CD14-positive monocyte (primary cell): Measurements from ENCODE around the gene ERGIC3. TPM values are rescaled to one million over a fixed set of nuclear protein-coding genes. Genes with fewer than 3 reads are reported as not detected.
A peak's percentile ranks its signal among the peaks of the same experiment; 100 is the strongest.

Experiments
- DNase-seq, 3 donors: peaks; one replicate each; pipeline ENCODE4 v3.0.0-alpha.2; 2011 to 2022
- H2AFZ ChIP-seq: 2 replicates; pipeline ENCODE4 v1.6.0; 2012; ENCODE audit warnings: mild to moderate bottlenecking, low read depth, low read length, inconsistent platforms; ENCODE audit not compliant: insufficient read depth, poor library complexity, severe bottlenecking
- H3K27ac ChIP-seq, 2 donors: 1 replicate in 1 of 2; 2 replicates in 1 of 2; pipeline ENCODE4 v1.5.1; 2012 to 2013; ENCODE audit warnings: low read length in 2 of 2, control low read depth in 1 of 2, inconsistent platforms in 1 of 2, low read depth in 1 of 2, mild to moderate bottlenecking in 1 of 2
- H3K27me3 ChIP-seq, 2 donors: one replicate each; pipeline versions ENCODE4 v1.6.0 to v1.6.1; 2011 to 2013; ENCODE audit warnings: low read length in 2 of 2; ENCODE audit not compliant: control insufficient read depth in 2 of 2, insufficient read depth in 2 of 2
- H3K36me3 ChIP-seq, 2 donors: replicated peaks in 1 of 2; 1 replicate in 1 of 2; 2 replicates in 1 of 2; pipeline versions ENCODE4 v1.5.1 to v1.6.1; 2012 to 2013; ENCODE audit warnings: low read length in 2 of 2, control low read depth in 1 of 2, inconsistent platforms in 1 of 2, mild to moderate bottlenecking in 1 of 2; ENCODE audit not compliant: insufficient read depth in 2 of 2, control insufficient read depth in 1 of 2
- H3K4me1 ChIP-seq, 2 donors: 1 replicate in 1 of 2; 2 replicates in 1 of 2; pipeline versions ENCODE4 v1.5.1 to v1.6.1; 2012 to 2013; ENCODE audit warnings: low read length in 2 of 2, control low read depth in 1 of 2, inconsistent platforms in 1 of 2, mild to moderate bottlenecking in 1 of 2, moderate library complexity in 1 of 2; ENCODE audit not compliant: insufficient read depth in 2 of 2, control insufficient read depth in 1 of 2
- H3K4me2 ChIP-seq: replicated peaks from 2 replicates; pipeline ENCODE3; 2012; ENCODE audit warnings: low read length, moderate library complexity, mild to moderate bottlenecking; ENCODE audit not compliant: poor library complexity, severe bottlenecking; ENCODE audit errors: extremely low read depth
- H3K4me3 ChIP-seq, 3 experiments: fragments of 200-600 bp in 1 of 3; sonication (generic) in 1 of 3; replicated peaks in 1 of 3; 1 replicate in 2 of 3; 2 replicates in 1 of 3; pipeline ENCODE4 v1.5.1; 2011 to 2013; ENCODE audit warnings: low read length in 3 of 3, mild to moderate bottlenecking in 3 of 3, control low read depth in 2 of 3, low read depth in 2 of 3, inconsistent platforms in 1 of 3, moderate library complexity in 1 of 3
- H3K79me2 ChIP-seq: 2 replicates; pipeline ENCODE4 v1.6.0; 2012; ENCODE audit warnings: mild to moderate bottlenecking, control low read depth, inconsistent platforms, low read length, moderate library complexity; ENCODE audit not compliant: insufficient read depth
- H3K9ac ChIP-seq: 2 replicates; pipeline ENCODE4 v1.6.0; 2017; ENCODE audit warnings: low read length, mild to moderate bottlenecking; ENCODE audit not compliant: insufficient read depth, poor library complexity, severe bottlenecking
- H3K9me3 ChIP-seq, 2 donors: replicated peaks in 1 of 2; 1 replicate in 1 of 2; 2 replicates in 1 of 2; pipeline versions ENCODE4 v1.5.1 to v1.6.1; 2012 to 2013; ENCODE audit warnings: low read length in 2 of 2, control low read depth in 1 of 2; ENCODE audit not compliant: control insufficient read depth in 1 of 2, insufficient read depth in 1 of 2
- H4K20me1 ChIP-seq: 2 replicates; pipeline ENCODE4 v1.6.0; 2012; ENCODE audit warnings: mild to moderate bottlenecking, low read length, control low read depth, moderate library complexity; ENCODE audit not compliant: insufficient read depth
- H3K27ac Mint-ChIP-seq, 7 donors: one replicate each; pipeline ENCODE4 v1.8.0; 2020; ENCODE audit warnings: mild to moderate bottlenecking in 7 of 7, mixed read lengths in 7 of 7, moderate library complexity in 6 of 7, inconsistent platforms in 2 of 7
- H3K27me3 Mint-ChIP-seq, 3 donors: one replicate each; pipeline ENCODE4 v1.8.0; 2021 to 2022; ENCODE audit warnings: low read depth in 3 of 3, mild to moderate bottlenecking in 3 of 3, mixed read lengths in 3 of 3, moderate library complexity in 3 of 3, inconsistent platforms in 1 of 3
- H3K36me3 Mint-ChIP-seq, 2 donors: one replicate each; pipeline ENCODE4 v1.8.0; 2020; ENCODE audit warnings: mixed read lengths in 2 of 2, inconsistent platforms in 1 of 2, mild to moderate bottlenecking in 1 of 2
- H3K4me1 Mint-ChIP-seq: one replicate; pipeline ENCODE4 v1.8.0; 2020; ENCODE audit warnings: mild to moderate bottlenecking, mixed read lengths
- H3K4me3 Mint-ChIP-seq, 2 donors: one replicate each; pipeline ENCODE4 v1.8.0; 2020; ENCODE audit warnings: mild to moderate bottlenecking in 2 of 2, mixed read lengths in 2 of 2, moderate library complexity in 1 of 2
- H3K9me3 Mint-ChIP-seq, 7 donors: one replicate each; pipeline ENCODE4 v1.8.0; 2020 to 2022; ENCODE audit warnings: mixed read lengths in 7 of 7, mild to moderate bottlenecking in 6 of 7, moderate library complexity in 6 of 7, inconsistent platforms in 2 of 7
- CTCF ChIP-seq: fragments of 200-600 bp; IDR thresholded peaks from one replicate; pipeline ENCODE4 v1.8.0; 2022; ENCODE audit warnings: antibody characterized with exemption, mild to moderate bottlenecking
- WGBS: methylation state at CpG from one replicate; pipeline ENCODE4 v1.1.5; 2013; ENCODE audit warnings: missing lambda C conversion rate; ENCODE audit not compliant: insufficient coverage; 5-methylcytosine and 5-hydroxymethylcytosine counted together
- intact Hi-C, 2 donors: fragments of 100-400 bp; cut with micrococcal nuclease; formaldehyde crosslinking; loops; one replicate each; pipeline versions ENCODE4 v1.15.0 to v1.15.1; 2023
- polyA plus RNA-seq, 3 donors: library from polyadenylated mRNA; depleted of rRNA in 1 of 3; unstranded in 2 of 3; stranded (reverse) in 1 of 3; fragments of 300-500 nt in 2 of 3; fragments of >200 nt in 1 of 3; fragmentation: Illumina TruSeq in 2 of 3; gene quantifications; 1 replicate in 2 of 3; 2 replicates in 1 of 3; pipeline ENCODE4 v1.2.3, GENCODE V29; 2012 to 2021

ERGIC3 gene
- polyA plus RNA-seq, 3 donors: 128 to 371 (median 130) TPM

GRCh38 chr20:35558451-35558850 lies 16.6 kb downstream of the ERGIC3 start:
- Mint-ChIP-seq H3K4me3 (no peak overlapping the region), H3K9me3 (no peaks in the 10 kb centered on the region), H3K4me1 (no peaks in the 10 kb centered on the region), H3K27ac (peak overlapping the region in 1 of 7 donors; percentile 15), H3K36me3 (peaks cover 42 to 47% of the 10 kb centered on the region in 2 donors), H3K27me3 (no peaks in the 10 kb centered on the region)
- Histone ChIP-seq H2AFZ (no peak overlapping the region), H3K36me3 (peaks cover 38 to 46% of the 10 kb centered on the region in 2 donors), H3K79me2 (no peaks in the 10 kb centered on the region), H3K27ac (no peak overlapping the region), H3K9ac (no peak overlapping the region), H3K9me3 (no peaks in the 10 kb centered on the region), H3K4me2 (no peak overlapping the region), H3K4me3 (no peak overlapping the region), H3K27me3 (no peaks in the 10 kb centered on the region), H3K4me1 (no peaks in the 10 kb centered on the region), H4K20me1 (no peaks in the 10 kb centered on the region)
- no peak for TF ChIP-seq CTCF
- WGBS: 100% methylated on average over 2 of the region's 4 CpGs
- intact Hi-C loops: no loop called here
- no peak for DNase-seq

GRCh38 chr20:35559042-35559693 lies 17.3 kb downstream of the ERGIC3 start:
- Mint-ChIP-seq H3K4me1 (no peaks in the 10 kb centered on the region), H3K27ac (peak overlapping the region in 1 of 7 donors; percentile 77)
- 93% methylated on average over 22 of the region's 24 CpGs for WGBS

More at GRCh38 chr20:35559042-35559693, 17.3 kb downstream of the ERGIC3 start:
- Histone ChIP-seq H4K20me1 (no peaks in the 10 kb centered on the region), H3K9ac (no peak overlapping the region), H3K9me3 (no peaks in the 10 kb centered on the region), H3K27ac (no peak overlapping the region), H3K79me2 (no peaks in the 10 kb centered on the region), H2AFZ (no peak overlapping the region), H3K4me2 (no peak overlapping the region), H3K27me3 (no peaks in the 10 kb centered on the region), H3K4me3 (no peak overlapping the region), H3K36me3 (peaks cover 36 to 39% of the 10 kb centered on the region in 2 donors), H3K4me1 (no peaks in the 10 kb centered on the region)
- intact Hi-C loops: no loop called here
- no peaks in the 10 kb centered on the region for H3K27me3 Mint-ChIP-seq
- no peak for DNase-seq
- no peak for TF ChIP-seq CTCF
- peaks cover 39 to 40% of the 10 kb centered on the region in 2 donors for H3K36me3 Mint-ChIP-seq
- no peak overlapping the region for H3K4me3 Mint-ChIP-seq
- no peaks in the 10 kb centered on the region for H3K9me3 Mint-ChIP-seq
